ENCODE results near the gene NSFL1C. TPM values are rescaled to one million over a fixed set of nuclear protein-coding genes. Genes with fewer than 3 reads are reported as not detected.
A peak's percentile ranks its signal among the peaks of the same experiment; 100 is the strongest.

Gene NSFL1C
- total and polyA plus RNA-seq, 9 of the 15 experiments (the other 6 are each of a cell fraction or from before 2014, with no cell fraction given): 20.8 to 119 (median 47.0) TPM

GRCh38 chr20:1503564-1504227 lies 37.0 kb upstream of the NSFL1C start:
- in situ Hi-C loops (cut with MboI) (loop anchor here (25.0 kb wide), 1 partner anchor 259 kb away; no protein-coding TSS in a partner anchor), intact Hi-C loops (cut with micrococcal nuclease) (loop anchor here (1.0 to 10.0 kb wide), 3 partner anchors 37 to 189 kb away; partner anchors contain the start of gene NSFL1C)
- peak; percentile 72 to 82 (median 74) for DNase-seq (ENCODE audit: extremely low read depth in 1 of 4, low spot score in 3 of 4)
- H3K4me2 ChIP-seq (ENCODE audit: insufficient read depth, low read length): no peak overlapping the region
- H3K4me1 ChIP-seq (replicated peaks in 1 of 2; ENCODE audit: control insufficient read depth in 2 of 2, insufficient read depth in 2 of 2, low read length in 2 of 2): no peaks in the 10 kb centered on the region; a peak in 1 of 5 replicates
- peak; percentile 99 for FAIRE-seq
- ChIA-PET POLR2A (interaction anchor here (0.6 kb wide), 2 partner anchors 111 to 1054 kb away, joined by 3 to 4 read pairs; partner anchors contain the start of gene FKBP1A), CTCF (ENCODE audit: low intra/inter-chr PET ratio) (interaction anchor here (0.6 to 1.6 kb wide), 8 partner anchors 29 to 688 kb away, joined by 3 to 11 read pairs (median 4); no protein-coding TSS in a partner anchor)
- H3K9ac ChIP-seq (ENCODE audit: insufficient read depth in 1 of 2, low read depth in 2 of 2, low read length in 2 of 2): no peak overlapping the region
- no peaks in the 10 kb centered on the region for H3K9me1 ChIP-seq (ENCODE audit: control insufficient read depth, insufficient read depth, low read length)
- no peaks in the 10 kb centered on the region for H3K79me2 ChIP-seq (ENCODE audit: control insufficient read depth, insufficient read depth, low read length)
- no peak overlapping the region for H3K4me3 ChIP-seq
- no peak overlapping the region for H2AFZ ChIP-seq (ENCODE audit: low read depth, low read length)
- no peaks in the 10 kb centered on the region for H3K9me3 ChIP-seq (replicated peaks; ENCODE audit: control insufficient read depth, insufficient read depth, low read depth, low read length)
- H3K27me3 ChIP-seq (ENCODE audit: control insufficient read depth in 2 of 2, insufficient read depth in 2 of 2, low read length in 2 of 2): 0 out of 5 replicates have a peak, but pooled peaks cover 0 to 6% of the 10 kb centered on the region in 2 experiments
- H4K20me1 ChIP-seq (replicated peaks; ENCODE audit: control insufficient read depth, insufficient read depth, low read length): no peaks in the 10 kb centered on the region
- no peaks in the 10 kb centered on the region for H3K36me3 ChIP-seq (ENCODE audit: control insufficient read depth, insufficient read depth, low read length)
- 1% methylated on average over 8 of the region's 8 CpGs for WGBS (ENCODE audit: insufficient coverage, low coverage, missing lambda C conversion rate)
- BruUV-seq (replicated peaks): no TSS peak
- no peak overlapping the region for H3K27ac ChIP-seq (ENCODE audit: extremely low read depth, low read depth, low read length)
- ATAC-seq: peak; percentile 100
- TF ChIP-seq ZBTB34 (CRISPR knock-in tag; IDR thresholded peaks at IDR 0.05) (no peak), E2F3 (CRISPR knock-in tag; IDR thresholded peaks at IDR 0.05) (no peak), WHSC1 (IDR thresholded peaks at IDR 0.05; ENCODE audit: low read length) (no peak), NFIC (IDR thresholded peaks at IDR 0.05) (0 out of 2 replicates have a peak, but pooled peaks have one; percentile 6), RAD51 (IDR thresholded peaks at IDR 0.05; ENCODE audit: borderline replicate concordance, low read depth) (no peak), KLF16 (IDR thresholded peaks at IDR 0.05) (peak; percentile 70; the same call in 1 of the 2 replicates), ZBTB43 (CRISPR knock-in tag; IDR thresholded peaks at IDR 0.05) (no peak), NR0B1 (IDR thresholded peaks at IDR 0.05; ENCODE audit: partially characterized antibody) (no peak), HEY1 (CRISPR knock-in tag; IDR thresholded peaks at IDR 0.05; ENCODE audit: borderline replicate concordance) (no peak), BRD4 (IDR thresholded peaks at IDR 0.05) (no peak), BDP1 (IDR thresholded peaks at IDR 0.05; ENCODE audit: insufficient read depth, insufficient read length) (no peak), RCOR1 (IDR thresholded peaks at IDR 0.05; ENCODE audit: borderline replicate concordance in 1 of 2, low read depth in 2 of 2, low read length in 2 of 2) (peak in 1 of 2 experiments; percentile 49; a peak in 2 of 4 replicates), HDAC3 (IDR thresholded peaks at IDR 0.05; ENCODE audit: borderline replicate concordance, partially characterized antibody) (no peak), JUNB (CRISPR knock-in tag; conservative IDR thresholded peaks at IDR 0.05) (no peak), SNIP1 (IDR thresholded peaks at IDR 0.05; ENCODE audit: low read depth) (no peak), GABPA (tag; conservative IDR thresholded peaks at IDR 0.05; ENCODE audit: low read depth) (0 out of 2 replicates have a peak, but pooled peaks have one; percentile 30), ASH1L (IDR thresholded peaks at IDR 0.05; ENCODE audit: borderline replicate concordance, low read depth, partially characterized antibody) (no peak), ZNF511 (CRISPR knock-in tag; IDR thresholded peaks at IDR 0.05) (no peak)
